Loucy (cell line): Measurements from ENCODE around the gene DEFB118.

ENCODE experiments used
- H2AFZ ChIP-seq: fragments of 200-600 bp; sonication (generic); 2 replicates; pipeline ENCODE4 v1.6.0; 2016; ENCODE audit warnings: antibody characterized with exemption, mild to moderate bottlenecking, low read length, moderate library complexity
- H3F3A ChIP-seq: fragments of 200-600 bp; 2 replicates; pipeline ENCODE4 v1.6.0; 2016; ENCODE audit warnings: antibody characterized with exemption, low read depth, mild to moderate bottlenecking
- H3K27me3 ChIP-seq: fragments of 200-600 bp; sonication (generic); 2 replicates; pipeline ENCODE4 v1.6.1; 2014; ENCODE audit warnings: low read length, mild to moderate bottlenecking; ENCODE audit not compliant: insufficient read depth, poor library complexity, severe bottlenecking
- H3K36me3 ChIP-seq: fragments of 200-600 bp; sonication (generic); 2 replicates; pipeline ENCODE4 v1.6.1; 2016; ENCODE audit warnings: low read length; ENCODE audit not compliant: insufficient read depth
- H3K4me1 ChIP-seq: fragments of 200-600 bp; sonication (generic); 2 replicates; pipeline ENCODE4 v1.5.1; 2014; ENCODE audit warnings: low read length, mild to moderate bottlenecking; ENCODE audit not compliant: insufficient read depth, poor library complexity, severe bottlenecking
- H3K4me2 ChIP-seq: fragments of 200-600 bp; sonication (generic); 2 replicates; pipeline ENCODE4 v1.6.0; 2014; ENCODE audit warnings: antibody characterized with exemption, low read length, low read depth, mild to moderate bottlenecking; ENCODE audit not compliant: poor library complexity, severe bottlenecking
- H3K4me3 ChIP-seq: fragments of 200-600 bp; sonication (generic); 2 replicates; pipeline ENCODE4 v1.5.1; 2014; ENCODE audit warnings: low read length, mild to moderate bottlenecking, mixed read lengths; ENCODE audit not compliant: poor library complexity, severe bottlenecking
- H3K79me2 ChIP-seq: fragments of 200-600 bp; sonication (generic); 2 replicates; pipeline ENCODE4 v1.6.1; 2014; ENCODE audit warnings: low read length; ENCODE audit not compliant: insufficient read depth
- H3K9ac ChIP-seq: fragments of 200-600 bp; sonication (generic); 2 replicates; pipeline ENCODE4 v1.6.0; 2014; ENCODE audit warnings: mild to moderate bottlenecking, low read depth, low read length, moderate library complexity; ENCODE audit not compliant: poor library complexity, severe bottlenecking
- H3K9me2 ChIP-seq: fragments of 200-600 bp; sonication (generic); replicated peaks from 2 replicates; pipeline ENCODE4 v1.6.1; 2016; ENCODE audit warnings: low read depth, low read length, mixed read lengths
- H3K9me3 ChIP-seq: fragments of 200-600 bp; sonication (generic); 2 replicates; pipeline ENCODE4 v1.6.1; 2014; ENCODE audit warnings: mild to moderate bottlenecking, antibody characterized with exemption, low read length, low read depth; ENCODE audit not compliant: insufficient read depth
- H4K20me1 ChIP-seq: fragments of 200-600 bp; sonication (generic); 2 replicates; pipeline ENCODE4 v1.6.0; 2014; ENCODE audit warnings: antibody characterized with exemption, low read length, mild to moderate bottlenecking; ENCODE audit not compliant: insufficient read depth, poor library complexity, severe bottlenecking
- EZH2phosphoT487 ChIP-seq: fragments of 200-600 bp; IDR thresholded peaks from 2 replicates; pipeline ENCODE4 v1.6.1; 2018; ENCODE audit warnings: antibody characterized with exemption, mild to moderate bottlenecking, moderate library complexity, borderline replicate concordance
- TF ChIP-seq, protein P1 (sequence below): fragments of 200-600 bp; sonication (generic); conservative IDR thresholded peaks from 2 replicates; pipeline ENCODE4 v1.5.1; 2014; ENCODE audit warnings: mild to moderate bottlenecking, antibody characterized with exemption, low read length

DEFB118 gene

DNA sequence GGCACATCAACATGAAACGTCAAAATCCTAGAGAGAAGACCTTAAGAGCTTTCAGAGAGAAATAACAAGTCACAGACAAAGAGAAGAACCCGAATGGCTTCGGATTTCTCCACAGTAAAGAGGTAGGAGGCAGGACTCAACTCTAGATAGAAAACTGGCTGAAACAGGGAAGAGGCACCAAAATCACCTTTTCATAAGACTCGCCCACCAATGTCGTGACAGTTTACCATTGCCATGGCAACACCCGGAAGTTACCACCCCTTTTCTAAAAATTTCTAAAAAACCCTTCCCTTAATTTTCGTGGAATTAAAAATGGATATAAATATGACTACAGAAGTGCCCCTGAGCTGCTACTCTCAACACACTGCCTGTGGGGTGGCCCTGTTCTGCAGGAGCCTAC is 49.9 kb downstream of the DEFB118 start:
- Histone ChIP-seq H3K27me3 (no peaks in the 10 kb centered on the region), H3K79me2 (no peaks in the 10 kb centered on the region), H3K4me2 (no peak overlapping the region), H3K9me2 (no peaks in the 10 kb centered on the region), H3K36me3 (no peaks in the 10 kb centered on the region), H3K9ac (no peak overlapping the region), H4K20me1 (no peaks in the 10 kb centered on the region), H3K4me3 (no peak overlapping the region), H3F3A (no peaks in the 10 kb centered on the region), H3K9me3 (no peaks in the 10 kb centered on the region), H3K4me1 (no peaks in the 10 kb centered on the region), H2AFZ (no peak overlapping the region)
- TF ChIP-seq EZH2phosphoT487 = no peak
- TF ChIP-seq, protein P1, sequence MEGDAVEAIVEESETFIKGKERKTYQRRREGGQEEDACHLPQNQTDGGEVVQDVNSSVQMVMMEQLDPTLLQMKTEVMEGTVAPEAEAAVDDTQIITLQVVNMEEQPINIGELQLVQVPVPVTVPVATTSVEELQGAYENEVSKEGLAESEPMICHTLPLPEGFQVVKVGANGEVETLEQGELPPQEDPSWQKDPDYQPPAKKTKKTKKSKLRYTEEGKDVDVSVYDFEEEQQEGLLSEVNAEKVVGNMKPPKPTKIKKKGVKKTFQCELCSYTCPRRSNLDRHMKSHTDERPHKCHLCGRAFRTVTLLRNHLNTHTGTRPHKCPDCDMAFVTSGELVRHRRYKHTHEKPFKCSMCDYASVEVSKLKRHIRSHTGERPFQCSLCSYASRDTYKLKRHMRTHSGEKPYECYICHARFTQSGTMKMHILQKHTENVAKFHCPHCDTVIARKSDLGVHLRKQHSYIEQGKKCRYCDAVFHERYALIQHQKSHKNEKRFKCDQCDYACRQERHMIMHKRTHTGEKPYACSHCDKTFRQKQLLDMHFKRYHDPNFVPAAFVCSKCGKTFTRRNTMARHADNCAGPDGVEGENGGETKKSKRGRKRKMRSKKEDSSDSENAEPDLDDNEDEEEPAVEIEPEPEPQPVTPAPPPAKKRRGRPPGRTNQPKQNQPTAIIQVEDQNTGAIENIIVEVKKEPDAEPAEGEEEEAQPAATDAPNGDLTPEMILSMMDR = no peak
